GM19193 (cell line): ENCODE data around the gene LRRK2.

Experiments used
- POLR2A ChIP-seq: IDR thresholded peaks from 4 replicates; pipeline ENCODE4 v1.6.1; 2011; ENCODE audit not compliant: insufficient read depth, insufficient read length; ENCODE audit errors: extremely low read depth

Gene LRRK2

GRCh38 chr12:40229690-40230651 is 5.2 kb downstream of the LRRK2 start:
- TF ChIP-seq POLR2A, result no peak

- TF ChIP-seq POLR2A, result no peak
Measured at GRCh38 chr12:40232602-40233001, 7.8 kb downstream of the LRRK2 start.

- no peak for TF ChIP-seq POLR2A
Measured at GRCh38 chr12:40233741-40234367, 9.1 kb downstream of the LRRK2 start.

GRCh38 chr12:40236357-40236850 is 11.6 kb downstream of the LRRK2 start:
- TF ChIP-seq POLR2A, result no peak

GRCh38 chr12:40238266-40238902 is 13.6 kb downstream of the LRRK2 start:
- no peak for TF ChIP-seq POLR2A

- no peak for TF ChIP-seq POLR2A
Measured at GRCh38 chr12:40238979-40239378, 14.2 kb downstream of the LRRK2 start.

GRCh38 chr12:40240779-40241178 is 16.0 kb downstream of the LRRK2 start:
- TF ChIP-seq POLR2A, result no peak

GRCh38 chr12:40241741-40242140 is 16.9 kb downstream of the LRRK2 start:
- no peak for TF ChIP-seq POLR2A

- TF ChIP-seq POLR2A, result no peak
Measured at GRCh38 chr12:40248034-40248433, 23.2 kb downstream of the LRRK2 start.

- no peak for TF ChIP-seq POLR2A
Measured at GRCh38 chr12:40248585-40249297, 23.9 kb downstream of the LRRK2 start.

- TF ChIP-seq POLR2A, result no peak
Measured at GRCh38 chr12:40253936-40254335, 29.1 kb downstream of the LRRK2 start.

- TF ChIP-seq POLR2A, result no peak
Measured at GRCh38 chr12:40254455-40255085, 29.8 kb downstream of the LRRK2 start.

GRCh38 chr12:40258371-40258770 is 33.6 kb downstream of the LRRK2 start:
- TF ChIP-seq POLR2A, result no peak

GRCh38 chr12:40261937-40262336 is 37.1 kb downstream of the LRRK2 start:
- TF ChIP-seq POLR2A, result no peak
